Measurements from ENCODE around the gene BMI1.

Gene BMI1

DNA sequence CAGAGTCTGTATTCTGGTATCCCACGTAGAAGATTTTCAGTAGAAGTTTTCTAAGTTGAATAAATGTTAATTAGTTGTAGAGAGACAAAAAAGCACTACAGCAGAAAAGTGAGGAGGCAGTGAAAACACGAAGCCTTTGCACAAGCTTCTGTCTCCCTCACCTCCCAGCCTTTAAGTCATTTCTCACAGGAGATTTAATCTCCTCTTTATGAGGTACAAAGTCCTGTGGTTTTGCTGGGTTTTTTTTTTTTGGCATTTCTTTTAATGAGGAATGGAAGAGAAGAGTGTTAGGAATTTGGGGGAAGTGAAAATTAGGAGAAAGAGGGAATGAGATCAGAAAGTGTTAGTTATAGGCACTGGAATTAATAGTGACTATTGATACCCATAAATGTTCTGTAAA is 45.9 kb downstream of the BMI1 start:
- TF ChIP-seq SUZ12 (IDR thresholded peaks at IDR 0.05) (no peak), NFRKB (IDR thresholded peaks at IDR 0.05) (no peak), HDGF (IDR thresholded peaks at IDR 0.05; ENCODE audit: borderline replicate concordance) (no peak), CTBP1 (IDR thresholded peaks at IDR 0.05; ENCODE audit: borderline replicate concordance) (no peak), ELF4 (IDR thresholded peaks at IDR 0.05) (no peak), SP1 (IDR thresholded peaks at IDR 0.05) (no peak), LEF1 (IDR thresholded peaks at IDR 0.05; ENCODE audit: borderline replicate concordance) (no peak), FOXK2 (IDR thresholded peaks at IDR 0.05) (no peak), ZNF384 (IDR thresholded peaks at IDR 0.05) (no peak), TARDBP (IDR thresholded peaks at IDR 0.05) (no peak)
- TF ChIP-seq, protein P1, sequence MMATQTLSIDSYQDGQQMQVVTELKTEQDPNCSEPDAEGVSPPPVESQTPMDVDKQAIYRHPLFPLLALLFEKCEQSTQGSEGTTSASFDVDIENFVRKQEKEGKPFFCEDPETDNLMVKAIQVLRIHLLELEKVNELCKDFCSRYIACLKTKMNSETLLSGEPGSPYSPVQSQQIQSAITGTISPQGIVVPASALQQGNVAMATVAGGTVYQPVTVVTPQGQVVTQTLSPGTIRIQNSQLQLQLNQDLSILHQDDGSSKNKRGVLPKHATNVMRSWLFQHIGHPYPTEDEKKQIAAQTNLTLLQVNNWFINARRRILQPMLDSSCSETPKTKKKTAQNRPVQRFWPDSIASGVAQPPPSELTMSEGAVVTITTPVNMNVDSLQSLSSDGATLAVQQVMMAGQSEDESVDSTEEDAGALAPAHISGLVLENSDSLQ (IDR thresholded peaks at IDR 0.05): no peak
- no peak for DNase-seq (ENCODE audit: extremely low spot score)
- POLR2A ChIA-PET: no interaction called here
- CTCF ChIA-PET: no interaction called here

DNA sequence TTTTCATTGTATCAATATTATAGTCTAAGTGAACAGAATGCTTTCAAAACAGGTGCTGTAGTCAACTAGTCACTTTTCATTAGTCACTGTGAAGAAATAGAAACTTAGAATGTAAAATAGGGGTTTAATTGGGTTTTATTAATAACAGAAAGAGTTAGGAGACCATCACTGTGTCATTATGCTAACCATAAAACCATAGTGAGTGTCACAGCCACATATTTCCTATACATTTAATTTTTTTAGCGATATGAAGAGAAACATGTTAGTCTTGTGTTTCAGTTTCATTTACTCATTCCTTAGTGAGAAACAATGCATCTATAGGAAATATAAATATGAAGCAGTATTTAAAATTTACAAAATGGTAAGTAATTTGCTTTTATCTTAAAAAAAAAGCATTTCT is 46.6 kb downstream of the BMI1 start:
- ChIA-PET CTCF (no interaction called here), POLR2A (interaction anchor here (1.4 kb wide), 1 partner anchor 69 kb away, joined by 8 read pairs; no protein-coding TSS in a partner anchor)
- TF ChIP-seq LEF1 (IDR thresholded peaks at IDR 0.05; ENCODE audit: borderline replicate concordance) (no peak), FOXM1 (IDR thresholded peaks at IDR 0.05; ENCODE audit: borderline replicate concordance) (no peak), ARNT (IDR thresholded peaks at IDR 0.05) (no peak), SP1 (IDR thresholded peaks at IDR 0.05) (no peak)
- DNase-seq (ENCODE audit: extremely low spot score): no peak

DNA sequence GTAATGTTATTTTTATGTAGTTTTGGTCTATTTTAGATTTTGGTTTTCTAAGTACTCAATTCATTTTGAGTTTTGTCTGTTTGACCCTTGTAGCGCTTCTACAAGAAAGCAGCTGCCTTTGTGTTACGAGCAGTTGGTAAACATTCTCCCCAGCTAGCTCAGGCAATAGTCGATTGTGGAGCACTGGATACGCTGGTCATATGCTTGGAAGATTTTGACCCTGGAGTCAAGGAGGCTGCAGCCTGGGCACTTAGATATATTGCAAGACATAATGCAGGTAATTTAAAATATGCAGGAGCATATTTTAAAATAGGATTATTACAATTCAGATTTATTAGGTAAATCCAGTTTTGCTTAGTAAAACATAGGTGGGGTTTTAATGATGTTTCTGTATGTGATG is 47.5 kb downstream of the BMI1 start:
- ChIA-PET POLR2A (interaction anchor here (1.4 kb wide), 1 partner anchor 68 kb away, joined by 8 read pairs; no protein-coding TSS in a partner anchor), CTCF (no interaction called here)
- no peak for TF ChIP-seq ARNT (IDR thresholded peaks at IDR 0.05)
- TF ChIP-seq FOXA1 (IDR thresholded peaks at IDR 0.05): no peak
- TF ChIP-seq ELF4 (IDR thresholded peaks at IDR 0.05): no peak
- TF ChIP-seq BHLHE40 (IDR thresholded peaks at IDR 0.05; ENCODE audit: borderline replicate concordance): no peak
- TF ChIP-seq, protein P1 (IDR thresholded peaks at IDR 0.05): no peak
- no peak for TF ChIP-seq CTBP1 (IDR thresholded peaks at IDR 0.05; ENCODE audit: borderline replicate concordance)
- no peak for TF ChIP-seq SUZ12 (IDR thresholded peaks at IDR 0.05)
- no peak for TF ChIP-seq HDGF (IDR thresholded peaks at IDR 0.05; ENCODE audit: borderline replicate concordance)
- TF ChIP-seq ZNF384 (IDR thresholded peaks at IDR 0.05): no peak
- TF ChIP-seq FOXK2 (IDR thresholded peaks at IDR 0.05): no peak
- TF ChIP-seq SP1 (IDR thresholded peaks at IDR 0.05): no peak
- no peak for TF ChIP-seq LEF1 (IDR thresholded peaks at IDR 0.05; ENCODE audit: borderline replicate concordance)
- no peak for TF ChIP-seq FOXM1 (IDR thresholded peaks at IDR 0.05; ENCODE audit: borderline replicate concordance)
- no peak for TF ChIP-seq TARDBP (IDR thresholded peaks at IDR 0.05)
- no peak for DNase-seq (ENCODE audit: extremely low spot score)

DNA sequence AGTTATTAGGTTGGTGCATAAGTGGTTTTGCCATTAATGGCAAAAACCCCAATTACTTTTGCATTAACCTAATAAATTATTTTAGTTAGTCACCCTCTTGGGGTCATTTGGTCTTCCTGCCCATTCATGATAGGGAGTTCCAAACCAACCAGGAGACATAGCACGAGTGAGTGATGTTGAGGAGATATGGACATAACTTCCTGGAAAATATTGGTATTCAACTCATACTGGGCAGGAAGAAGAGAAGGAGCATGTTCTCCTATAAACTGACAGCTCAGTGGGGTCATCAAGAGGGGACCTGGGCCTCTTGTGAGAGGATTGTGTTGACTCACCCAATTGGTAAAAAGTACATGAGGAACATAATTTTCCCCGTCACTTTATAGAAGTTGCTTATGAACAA is 48.1 kb downstream of the BMI1 start:
- no peak for DNase-seq (ENCODE audit: extremely low spot score)
- CTCF ChIA-PET: no interaction called here
- POLR2A ChIA-PET: interaction anchor here (1.4 kb wide), 1 partner anchor 68 kb away, joined by 8 read pairs; no protein-coding TSS in a partner anchor
- TF ChIP-seq ZNF384 (IDR thresholded peaks at IDR 0.05) (no peak), TARDBP (IDR thresholded peaks at IDR 0.05) (no peak)

DNA sequence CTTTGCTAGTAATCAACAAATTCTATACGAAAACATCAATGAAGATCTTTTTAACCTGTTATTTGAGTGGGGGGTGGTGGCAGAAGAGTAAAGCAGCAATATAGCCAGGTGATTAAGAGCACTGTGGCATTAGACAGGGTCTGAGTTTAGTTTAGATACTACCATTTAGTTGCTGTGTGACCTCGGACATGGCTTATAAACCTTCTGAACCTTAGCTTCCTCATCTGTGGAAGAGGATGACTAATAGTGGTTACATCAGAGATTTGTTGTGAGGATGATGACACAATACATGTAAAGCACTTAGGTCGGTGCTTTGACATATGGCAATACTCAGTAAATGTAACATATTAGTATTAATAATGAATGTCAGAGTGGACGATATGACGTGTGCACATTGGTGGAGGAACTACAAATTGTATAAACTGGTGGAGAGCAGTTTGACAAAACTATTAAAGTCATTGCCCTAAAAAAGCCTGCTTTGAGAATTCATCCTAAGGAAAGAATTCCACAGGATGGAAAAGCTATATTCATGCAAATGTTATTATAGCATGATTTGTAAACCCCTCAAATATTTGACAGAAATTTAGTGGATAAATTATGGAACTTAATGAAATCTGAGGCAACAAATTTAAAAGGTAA is 48.7 kb downstream of the BMI1 start:
- ChIA-PET POLR2A (no interaction called here), CTCF (interaction anchor here (1.0 kb wide), 1 partner anchor 15 kb away, joined by 3 read pairs; no protein-coding TSS in a partner anchor)
- TF ChIP-seq LEF1 (IDR thresholded peaks at IDR 0.05; ENCODE audit: borderline replicate concordance) (no peak), BHLHE40 (IDR thresholded peaks at IDR 0.05; ENCODE audit: borderline replicate concordance) (no peak), FOXK2 (IDR thresholded peaks at IDR 0.05) (no peak), TARDBP (IDR thresholded peaks at IDR 0.05) (no peak), FOXA1 (IDR thresholded peaks at IDR 0.05) (no peak), SUZ12 (IDR thresholded peaks at IDR 0.05) (no peak), HDGF (IDR thresholded peaks at IDR 0.05; ENCODE audit: borderline replicate concordance) (no peak), L3MBTL2 (conservative IDR thresholded peaks at IDR 0.05) (no peak), ZNF384 (IDR thresholded peaks at IDR 0.05) (no peak), CTBP1 (IDR thresholded peaks at IDR 0.05; ENCODE audit: borderline replicate concordance) (no peak), NFRKB (IDR thresholded peaks at IDR 0.05) (no peak), SP1 (IDR thresholded peaks at IDR 0.05) (no peak), ELF4 (IDR thresholded peaks at IDR 0.05) (no peak), ARNT (IDR thresholded peaks at IDR 0.05) (no peak)
- TF ChIP-seq, protein P1 (IDR thresholded peaks at IDR 0.05): no peak
- no peak for DNase-seq (ENCODE audit: extremely low spot score)

DNA sequence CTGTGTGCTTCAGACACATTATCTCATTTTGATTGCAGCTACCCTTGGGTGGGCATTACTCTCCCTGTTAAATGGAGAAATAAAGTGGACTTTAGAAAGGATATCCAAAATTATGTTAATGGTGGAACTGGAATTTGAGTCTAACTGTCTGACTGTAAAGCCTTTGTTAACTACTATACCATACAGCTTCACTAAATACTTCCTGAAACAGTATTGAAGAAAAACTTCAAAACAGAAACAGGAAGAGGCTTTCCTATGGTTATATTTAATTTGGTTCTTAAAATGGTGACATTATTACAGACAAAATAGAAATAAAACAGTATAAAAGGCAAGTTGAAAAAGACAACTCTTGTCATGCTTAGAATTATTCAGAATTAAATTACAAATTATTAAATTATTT is 49.4 kb downstream of the BMI1 start:
- ChIA-PET POLR2A (interaction anchor here (1.0 kb wide), 1 partner anchor 30 kb away, joined by 5 read pairs; no protein-coding TSS in a partner anchor), CTCF (interaction anchor here (0.7 to 1.0 kb wide), 2 partner anchors 16 to 833 kb away, joined by 3 read pairs; no protein-coding TSS in a partner anchor)
- TF ChIP-seq SP1 (IDR thresholded peaks at IDR 0.05) (no peak), FOXK2 (IDR thresholded peaks at IDR 0.05) (no peak), BHLHE40 (IDR thresholded peaks at IDR 0.05; ENCODE audit: borderline replicate concordance) (no peak), LEF1 (IDR thresholded peaks at IDR 0.05; ENCODE audit: borderline replicate concordance) (no peak), FOXM1 (IDR thresholded peaks at IDR 0.05; ENCODE audit: borderline replicate concordance) (no peak), TARDBP (IDR thresholded peaks at IDR 0.05) (no peak), FOXA1 (IDR thresholded peaks at IDR 0.05) (no peak), HDGF (IDR thresholded peaks at IDR 0.05; ENCODE audit: borderline replicate concordance) (no peak), ARNT (IDR thresholded peaks at IDR 0.05) (no peak), NFRKB (IDR thresholded peaks at IDR 0.05) (no peak), CTBP1 (IDR thresholded peaks at IDR 0.05; ENCODE audit: borderline replicate concordance) (no peak), ZNF384 (IDR thresholded peaks at IDR 0.05) (no peak), SUZ12 (IDR thresholded peaks at IDR 0.05) (no peak)
- TF ChIP-seq, protein P1 (IDR thresholded peaks at IDR 0.05): no peak
- DNase-seq (ENCODE audit: extremely low spot score): no peak

Data from HEK293T (cell line).